Measurements from ENCODE around the gene DOCK4. TPM values are rescaled to one million over a fixed set of nuclear protein-coding genes. Genes with fewer than 3 reads are reported as not detected.

DOCK4 gene
- total and polyA plus RNA-seq, 10 of the 15 experiments (the other 5 are each of a cell fraction or from before 2014, with no cell fraction given), result 0.03 to 0.73 (median 0.38) TPM

DNA sequence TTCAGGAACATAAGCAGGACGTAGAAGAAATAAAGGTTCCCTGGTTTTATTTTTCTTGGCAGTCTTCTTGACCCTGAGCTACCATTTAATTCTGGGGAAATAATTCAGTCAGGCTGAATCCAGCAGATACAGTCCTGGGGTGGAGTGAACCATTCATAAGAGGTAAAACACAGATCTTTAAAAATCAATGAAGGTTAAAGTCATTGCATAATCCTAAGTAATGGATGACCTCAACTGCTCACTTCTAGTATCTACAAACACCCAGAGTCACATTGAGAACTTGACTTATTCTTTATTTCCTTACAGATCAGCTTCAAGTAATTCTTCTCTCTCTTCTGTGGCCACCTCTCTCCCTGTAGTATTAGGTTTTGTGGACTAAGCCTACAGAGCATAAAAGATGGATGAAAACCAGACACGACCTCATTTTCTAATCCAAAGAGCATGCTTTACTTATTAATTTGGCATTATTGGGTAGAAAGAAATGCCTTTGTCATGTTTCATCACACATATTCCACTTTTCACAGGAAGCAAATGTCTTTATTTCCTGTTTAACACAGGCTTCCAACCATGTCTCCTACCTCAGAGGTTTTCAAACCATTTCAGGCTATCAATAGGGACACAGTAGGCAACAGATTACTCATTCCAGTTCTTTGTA is 461.6 kb downstream of the DOCK4 start:
- SMC1A ChIA-PET (ENCODE audit: uncharacterized antibody, unreplicated experiment), result no interaction called here

More for the DNA sequence above, 461.6 kb downstream of the DOCK4 start:
- no peaks in the 10 kb centered on the region for H3K79me2 ChIP-seq (ENCODE audit: control insufficient read depth, insufficient read depth, low read length)
- intact Hi-C loops (cut with micrococcal nuclease; ENCODE audit: unreplicated experiment), result loop anchor here (5.0 kb wide), 2 partner anchors 673 to 1678 kb away; no protein-coding TSS in a partner anchor
- TF ChIP-seq, protein P1, sequence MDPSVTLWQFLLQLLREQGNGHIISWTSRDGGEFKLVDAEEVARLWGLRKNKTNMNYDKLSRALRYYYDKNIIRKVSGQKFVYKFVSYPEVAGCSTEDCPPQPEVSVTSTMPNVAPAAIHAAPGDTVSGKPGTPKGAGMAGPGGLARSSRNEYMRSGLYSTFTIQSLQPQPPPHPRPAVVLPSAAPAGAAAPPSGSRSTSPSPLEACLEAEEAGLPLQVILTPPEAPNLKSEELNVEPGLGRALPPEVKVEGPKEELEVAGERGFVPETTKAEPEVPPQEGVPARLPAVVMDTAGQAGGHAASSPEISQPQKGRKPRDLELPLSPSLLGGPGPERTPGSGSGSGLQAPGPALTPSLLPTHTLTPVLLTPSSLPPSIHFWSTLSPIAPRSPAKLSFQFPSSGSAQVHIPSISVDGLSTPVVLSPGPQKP (IDR thresholded peaks at IDR 0.05; ENCODE audit: low read depth, low read length), result no peak
- TF ChIP-seq LARP7 (IDR thresholded peaks at IDR 0.05) (no peak), NR2F1 (conservative IDR thresholded peaks at IDR 0.05) (no peak), POLR2A (IDR thresholded peaks at IDR 0.05; ENCODE audit: low read depth, low read length) (no peak), RB1 (IDR thresholded peaks at IDR 0.05; ENCODE audit: borderline replicate concordance) (no peak), DPF2 (IDR thresholded peaks at IDR 0.05) (no peak), SUPT20H (IDR thresholded peaks at IDR 0.05; ENCODE audit: borderline replicate concordance, control insufficient read depth, low read depth, low read length) (no peak), YBX1 (IDR thresholded peaks at IDR 0.05) (no peak)
- TF ChIP-seq, protein P2, sequence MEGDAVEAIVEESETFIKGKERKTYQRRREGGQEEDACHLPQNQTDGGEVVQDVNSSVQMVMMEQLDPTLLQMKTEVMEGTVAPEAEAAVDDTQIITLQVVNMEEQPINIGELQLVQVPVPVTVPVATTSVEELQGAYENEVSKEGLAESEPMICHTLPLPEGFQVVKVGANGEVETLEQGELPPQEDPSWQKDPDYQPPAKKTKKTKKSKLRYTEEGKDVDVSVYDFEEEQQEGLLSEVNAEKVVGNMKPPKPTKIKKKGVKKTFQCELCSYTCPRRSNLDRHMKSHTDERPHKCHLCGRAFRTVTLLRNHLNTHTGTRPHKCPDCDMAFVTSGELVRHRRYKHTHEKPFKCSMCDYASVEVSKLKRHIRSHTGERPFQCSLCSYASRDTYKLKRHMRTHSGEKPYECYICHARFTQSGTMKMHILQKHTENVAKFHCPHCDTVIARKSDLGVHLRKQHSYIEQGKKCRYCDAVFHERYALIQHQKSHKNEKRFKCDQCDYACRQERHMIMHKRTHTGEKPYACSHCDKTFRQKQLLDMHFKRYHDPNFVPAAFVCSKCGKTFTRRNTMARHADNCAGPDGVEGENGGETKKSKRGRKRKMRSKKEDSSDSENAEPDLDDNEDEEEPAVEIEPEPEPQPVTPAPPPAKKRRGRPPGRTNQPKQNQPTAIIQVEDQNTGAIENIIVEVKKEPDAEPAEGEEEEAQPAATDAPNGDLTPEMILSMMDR (IDR thresholded peaks at IDR 0.05 in 2 of 3, conservative IDR thresholded peaks at IDR 0.05 in 1 of 3; ENCODE audit: control insufficient read depth in 2 of 3, extremely low read depth in 1 of 3, insufficient read depth in 1 of 3, low read depth in 3 of 3, low read length in 3 of 3), result no peak
- no peak overlapping the region for H3K4me2 ChIP-seq (ENCODE audit: control insufficient read depth, insufficient read depth)
- FAIRE-seq (no peak), DNase-seq (ENCODE audit: low read depth, low spot score) (no peak), ATAC-seq (no peak)
- H3K27me3 ChIP-seq (replicated peaks in 1 of 2; ENCODE audit: control insufficient read depth in 2 of 2, insufficient read depth in 2 of 2, low read length in 1 of 2), result no peaks in the 10 kb centered on the region
- ChIA-PET POLR2A (no interaction called here), CTCF (interaction anchor here (1.4 to 2.3 kb wide), 2 partner anchors 9 to 111 kb away, joined by 4 to 10 read pairs; no protein-coding TSS in a partner anchor), RAD21 (ENCODE audit: unreplicated experiment) (no interaction called here)
- 19% methylated on average over 2 of the region's 2 CpGs for WGBS (ENCODE audit: insufficient coverage, insufficient replicate concordance, low lambda C conversion rate, missing lambda C conversion rate)
- H4K20me1 ChIP-seq (ENCODE audit: control insufficient read depth, insufficient read depth), result no peaks in the 10 kb centered on the region
- H3K9ac ChIP-seq (ENCODE audit: control insufficient read depth, insufficient read depth, low read length), result no peak overlapping the region
- BruUV-seq (replicated peaks), result no TSS peak
- H3K4me3 ChIP-seq, result no peak overlapping the region
- H3K36me3 ChIP-seq (ENCODE audit: control insufficient read depth in 2 of 2, insufficient read depth in 2 of 2, low read length in 1 of 2), result no peaks in the 10 kb centered on the region
- no peak overlapping the region for H3K27ac ChIP-seq (ENCODE audit: control insufficient read depth, insufficient read depth)
- no peaks in the 10 kb centered on the region for H3K4me1 ChIP-seq (ENCODE audit: control insufficient read depth, insufficient read depth, low read length)
- no peaks in the 10 kb centered on the region for H3K9me3 ChIP-seq (replicated peaks; ENCODE audit: control insufficient read depth, insufficient read depth, low read length)
- no peak overlapping the region for H2AFZ ChIP-seq (ENCODE audit: control insufficient read depth, low read depth, low read length)
- in situ Hi-C loops (cut with MboI), result loop anchor here (5.0 to 10.0 kb wide), 3 partner anchors 670 to 1680 kb away; no protein-coding TSS in a partner anchor
